GM12891 (cell line): Measurements from ENCODE around the gene LY6G6C.
A peak's percentile ranks its signal among the peaks of the same experiment; 100 is the strongest.

ENCODE experiments used
- POLR2AphosphoS5 ChIP-seq: IDR thresholded peaks from 2 replicates; pipeline ENCODE4 v1.6.1; 2011; ENCODE audit warnings: low read depth, low read length, control low read depth
- SPI1 ChIP-seq: IDR thresholded peaks from 2 replicates; pipeline ENCODE4 v1.6.1; 2011; ENCODE audit warnings: low read depth, low read length, control low read depth

DNA sequence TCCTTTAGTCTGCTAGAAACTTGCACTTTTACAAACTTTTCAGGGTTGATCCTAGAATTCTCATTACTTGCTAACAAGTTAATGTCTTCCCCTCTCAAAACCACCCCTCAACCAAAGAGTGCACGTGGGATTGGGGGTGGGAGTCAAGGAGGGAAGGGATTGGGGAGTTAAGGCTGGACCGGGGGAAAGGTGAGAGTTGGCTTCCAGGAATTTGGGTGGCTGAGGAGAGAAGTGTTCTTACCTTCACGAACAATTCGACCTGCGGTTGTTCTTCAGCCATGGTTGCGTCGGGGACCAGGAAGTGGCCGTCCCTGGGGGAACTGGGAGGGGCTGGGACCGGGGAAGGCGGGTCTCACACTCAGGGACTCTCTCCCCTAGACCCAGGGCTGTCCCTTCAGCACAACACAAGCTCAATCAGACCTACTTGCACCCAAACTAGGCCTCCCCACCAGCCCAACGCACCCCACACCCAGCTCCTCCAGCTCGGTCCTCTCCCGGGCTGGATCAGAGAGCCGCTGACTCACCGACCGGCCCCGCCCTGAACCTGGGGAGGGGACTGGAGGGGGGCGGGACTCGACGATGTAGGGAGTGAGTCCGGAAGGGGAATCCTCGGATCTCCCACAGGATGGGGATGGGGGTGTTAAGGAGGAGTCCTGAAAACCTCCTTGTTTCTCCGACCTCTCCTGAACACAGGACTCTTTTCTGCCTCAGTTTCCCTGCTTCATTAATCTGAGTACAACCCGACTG is 14.6 kb upstream of the LY6G6C start, which contains the start of gene CLIC1:
- TF ChIP-seq POLR2AphosphoS5, result peak; percentile 72
- peak; percentile 66 for TF ChIP-seq SPI1
